Activated CD4-positive, alpha-beta T cell treated with anti-CD3 and anti-CD28 coated beads, Interleukin-2, amount 50 U/mL, for 16 hours (primary cell): ENCODE results near the gene UQCRHL.
A peak's percentile ranks its signal among the peaks of the same experiment; 100 is the strongest.
"Not testable (repeated sequence)": the region's sequence is repeated elsewhere in the genome, so short reads cannot be mapped to it uniquely, and the experiment has no call there.

ENCODE experiments used
- DNase-seq: peaks from one replicate; pipeline ENCODE4 v3.0.0-alpha.2; 2020

UQCRHL gene

DNA sequence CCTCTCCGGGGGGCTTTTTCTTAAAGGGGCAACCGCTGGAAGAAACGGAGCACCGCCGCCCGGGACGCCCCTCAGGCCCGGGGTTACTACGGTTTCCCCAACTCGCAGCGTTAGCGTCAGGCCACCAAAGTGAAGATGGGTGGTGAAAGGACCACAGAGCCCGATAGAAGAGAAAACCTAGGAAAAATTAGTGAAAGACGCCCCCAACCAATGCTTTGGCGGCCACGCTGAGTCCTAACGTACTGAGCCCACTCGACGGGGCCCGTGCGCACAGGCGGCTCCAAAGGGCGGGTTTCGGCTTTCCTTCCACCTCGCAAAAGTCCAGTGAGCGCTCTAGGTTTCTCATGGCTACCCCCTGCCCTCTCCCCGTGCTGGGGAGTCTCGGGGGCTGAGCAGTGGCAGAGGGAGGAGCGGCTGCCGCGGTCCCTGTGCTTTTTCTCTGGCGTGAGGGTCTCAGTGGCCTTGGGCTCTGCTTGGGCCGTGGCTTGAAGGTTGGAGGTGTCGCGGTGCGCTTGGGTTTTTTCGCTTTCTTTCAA lies 27.8 kb upstream of the UQCRHL start:
- DNase-seq: no peak

DNA sequence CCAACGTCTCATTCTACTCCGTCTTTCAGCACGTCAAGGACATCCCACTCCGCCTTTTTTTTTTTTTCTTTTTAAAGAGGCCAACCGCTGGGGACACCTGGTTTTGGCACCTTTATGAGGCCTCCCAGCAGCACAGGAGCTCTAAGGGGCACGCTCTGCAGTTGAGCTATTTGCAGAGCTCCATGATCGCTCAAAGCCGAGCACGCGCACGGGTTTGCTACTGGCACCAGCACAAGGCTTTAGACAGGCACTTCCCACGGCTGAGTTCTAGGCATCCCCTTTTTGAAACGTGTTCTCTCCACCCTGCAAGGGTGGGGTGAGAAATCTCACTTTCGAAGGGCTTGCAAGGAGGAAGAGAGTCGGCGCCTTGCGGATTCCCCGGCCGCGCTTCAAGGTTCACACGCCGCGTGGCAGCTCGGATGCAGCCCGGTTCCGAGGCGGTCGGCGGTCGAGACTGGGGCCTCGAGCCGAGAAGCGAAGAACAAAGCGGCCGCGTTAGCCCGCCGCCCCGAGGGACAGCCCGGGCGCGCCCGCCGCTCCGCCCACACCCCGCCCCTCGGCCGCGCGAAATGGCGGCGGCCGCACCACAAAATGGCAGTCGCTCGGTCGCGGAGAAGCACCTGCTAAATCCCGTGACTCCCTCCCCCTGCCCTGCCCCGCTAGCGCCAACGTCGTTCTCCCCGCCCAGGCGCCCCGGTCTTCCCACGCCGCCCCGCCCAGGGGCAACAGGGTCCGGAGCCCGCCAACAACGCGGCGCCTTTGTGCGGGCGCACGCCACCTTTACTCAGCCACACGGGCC lies 27.2 kb upstream of the UQCRHL start:
- DNase-seq: peak; percentile 93

DNA sequence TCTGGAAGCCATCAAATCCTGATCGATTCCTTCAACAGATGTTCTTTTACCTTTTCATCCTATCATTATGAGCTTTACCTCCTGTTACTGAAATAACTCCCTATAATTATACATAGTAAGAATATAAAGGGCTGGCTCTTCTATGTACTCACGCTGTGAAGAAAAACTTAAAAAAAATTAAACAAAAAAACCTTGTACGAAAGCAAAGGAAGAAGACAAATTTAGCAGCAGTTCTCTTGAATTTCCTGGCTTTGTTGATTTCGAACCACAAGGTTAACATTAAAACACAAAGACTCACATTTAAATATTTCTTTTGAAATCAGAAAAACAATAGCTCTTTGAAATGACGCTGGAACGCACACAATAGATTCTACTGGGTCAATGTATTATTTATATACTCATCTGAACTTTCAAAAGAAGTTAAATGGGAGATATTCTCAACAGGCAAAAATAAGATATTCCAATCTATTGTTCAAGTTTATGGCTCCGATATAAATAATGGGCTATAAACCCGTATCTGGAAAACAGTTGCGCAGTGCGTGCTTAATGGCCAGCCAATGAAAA lies 26.5 kb upstream of the UQCRHL start:
- DNase-seq: no peak

DNA sequence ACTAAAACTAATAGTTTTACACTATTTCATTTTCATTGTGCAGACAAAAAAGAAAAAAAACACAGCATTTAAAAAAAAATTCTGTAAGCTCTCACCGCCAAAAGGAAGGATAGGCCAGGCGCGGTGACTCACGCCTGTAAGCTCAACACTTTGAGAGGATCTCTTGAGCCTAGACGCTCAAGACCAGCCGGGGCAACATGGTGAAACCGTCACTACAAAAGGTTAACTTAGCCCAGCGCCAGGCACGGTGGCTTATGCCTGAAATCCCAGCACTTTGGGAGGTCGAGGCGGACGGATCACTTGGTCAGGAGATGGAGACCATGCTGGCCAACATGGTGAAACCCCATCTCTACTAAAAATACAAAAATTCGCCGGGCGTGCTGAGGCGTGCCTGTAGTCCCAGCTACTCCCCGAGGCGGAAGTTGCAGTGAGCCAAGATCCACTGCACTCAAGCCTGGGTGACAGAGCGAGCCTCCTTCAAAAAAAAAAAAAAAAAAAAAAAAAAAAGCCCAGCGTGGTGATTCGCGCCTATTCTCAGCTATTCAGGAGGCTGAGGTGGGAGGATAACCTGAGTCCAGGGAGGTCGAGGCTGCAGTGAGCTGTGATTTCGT lies 25.7 kb upstream of the UQCRHL start:
- DNase-seq: peak; percentile 64

DNA sequence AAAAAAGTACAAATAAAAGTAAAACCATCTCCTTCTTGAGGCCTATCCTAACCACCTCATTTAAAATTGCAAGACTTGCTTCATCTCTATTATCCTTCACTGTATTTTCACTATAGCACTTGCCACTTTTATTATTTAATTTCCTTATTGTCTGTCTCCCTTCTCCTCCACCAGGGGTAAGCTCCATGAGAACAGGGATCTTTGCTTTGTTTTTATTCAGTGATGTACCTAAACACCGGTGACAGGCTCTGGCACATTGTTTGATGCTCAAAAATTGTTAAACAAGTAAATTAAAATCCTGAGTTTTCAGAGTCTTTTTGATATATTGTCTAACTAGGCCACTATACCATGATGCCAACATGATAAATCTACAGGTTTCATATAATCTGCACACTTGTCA lies 22.8 kb upstream of the UQCRHL start:
- no peak for DNase-seq

DNA sequence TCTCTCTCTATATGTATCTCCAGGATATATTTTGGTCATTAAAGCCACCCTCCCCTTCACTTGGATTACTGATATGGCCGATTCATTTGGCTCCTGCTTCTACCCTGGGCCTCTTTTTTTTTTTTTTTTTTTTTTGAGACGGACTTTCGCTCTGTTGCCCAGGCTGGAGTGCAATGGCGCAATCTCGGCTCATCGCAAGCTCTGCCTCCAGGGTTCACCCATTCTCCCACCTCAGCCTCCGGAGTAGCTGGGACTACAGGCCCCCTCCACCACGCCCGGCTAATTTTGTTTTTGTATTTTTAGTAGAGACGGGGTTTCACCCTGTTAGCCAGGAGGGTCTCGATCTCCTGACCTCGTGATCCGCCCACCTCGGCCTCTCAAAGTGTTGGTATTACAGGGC lies 21.5 kb upstream of the UQCRHL start:
- not testable (repeated sequence) for DNase-seq

DNA sequence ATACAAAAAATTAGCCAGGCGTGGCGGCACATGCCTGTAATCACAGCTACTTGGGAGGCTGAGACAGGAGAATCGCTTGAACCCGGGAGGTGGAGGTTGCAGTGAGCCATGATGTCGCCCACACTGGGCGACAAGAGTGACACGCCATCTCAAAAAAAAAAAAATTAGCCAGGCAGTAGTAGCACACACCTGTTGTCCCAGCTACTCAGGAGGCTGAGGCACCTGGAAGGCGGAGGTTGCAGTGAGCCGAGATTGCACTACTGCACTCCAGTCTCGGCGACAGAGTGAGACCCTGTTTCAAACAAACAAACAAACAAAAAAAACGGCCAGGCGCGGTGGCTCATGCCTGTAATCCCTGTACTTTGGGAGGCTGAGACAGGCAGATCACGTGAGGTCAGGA lies 20.1 kb upstream of the UQCRHL start:
- not testable (repeated sequence) for DNase-seq

DNA sequence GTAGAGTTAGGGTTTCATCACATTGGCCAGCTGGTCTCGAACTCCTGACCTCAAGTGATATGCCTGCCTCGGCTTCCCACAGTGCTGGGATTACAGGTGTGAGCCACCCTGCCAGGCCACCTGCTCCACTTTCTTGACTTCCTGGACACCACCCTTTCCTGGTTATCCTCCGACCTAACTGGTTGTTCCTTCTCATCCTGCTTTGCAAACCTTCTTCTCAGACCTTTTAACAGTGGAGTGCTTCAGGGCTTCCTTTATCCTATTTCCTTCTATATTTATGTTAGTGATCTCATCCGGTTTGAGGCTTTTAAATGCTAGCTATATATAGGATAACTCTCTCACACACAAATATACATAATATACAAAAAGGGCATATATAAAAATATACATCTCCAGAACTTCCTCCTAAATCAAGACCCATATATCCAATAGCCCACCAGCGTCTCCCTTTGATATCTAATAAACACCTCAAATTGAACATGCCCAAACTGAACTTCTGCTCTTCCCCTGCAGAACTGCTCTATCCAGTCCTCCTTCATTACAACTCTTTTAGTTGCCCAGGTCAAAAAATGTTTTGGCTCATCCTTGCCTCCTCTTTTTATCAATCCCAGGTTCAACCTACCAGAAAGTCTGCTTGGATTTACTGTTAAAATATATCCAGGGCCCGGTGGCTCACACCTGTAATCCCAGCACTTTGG lies 19.5 kb upstream of the UQCRHL start:
- no peak for DNase-seq

DNA sequence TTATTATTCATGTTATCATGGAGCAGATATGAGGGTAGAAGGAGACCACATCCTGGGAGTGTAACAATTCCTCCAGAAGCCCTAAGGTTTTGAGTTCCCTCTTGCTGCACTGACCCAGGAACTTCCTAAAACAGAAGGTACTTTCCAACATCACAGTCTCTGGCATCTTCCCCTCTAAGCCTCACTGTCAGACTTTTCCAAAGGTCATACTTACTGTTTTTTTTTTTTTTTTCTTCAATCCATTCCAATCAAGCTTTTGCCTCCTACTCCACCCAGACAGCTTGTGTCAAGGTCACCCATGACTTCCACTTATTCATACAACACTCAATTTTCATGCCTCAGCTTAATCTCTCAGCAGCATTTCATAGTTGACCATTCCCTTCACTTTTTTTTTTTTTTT lies 18.4 kb upstream of the UQCRHL start:
- no peak for DNase-seq

DNA sequence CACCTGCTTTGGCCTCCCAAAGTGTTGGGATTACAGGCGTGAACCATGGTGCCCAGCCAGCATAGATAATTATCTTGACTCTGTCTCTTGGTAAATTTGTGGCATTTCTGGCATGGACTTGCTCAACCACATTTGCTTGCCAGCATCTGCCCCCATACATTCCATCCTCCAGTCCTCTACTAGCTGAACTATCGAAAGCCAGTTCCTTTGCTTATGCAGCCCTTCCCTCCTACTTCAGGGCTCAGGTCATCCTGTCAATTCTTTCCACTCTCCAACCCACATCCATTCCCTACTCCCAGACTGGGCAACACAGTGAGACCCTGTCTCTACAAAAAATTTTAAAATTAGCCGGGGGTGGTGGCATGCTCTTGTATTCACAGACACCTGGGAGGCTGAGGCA lies 13.0 kb upstream of the UQCRHL start:
- DNase-seq: no peak

DNA sequence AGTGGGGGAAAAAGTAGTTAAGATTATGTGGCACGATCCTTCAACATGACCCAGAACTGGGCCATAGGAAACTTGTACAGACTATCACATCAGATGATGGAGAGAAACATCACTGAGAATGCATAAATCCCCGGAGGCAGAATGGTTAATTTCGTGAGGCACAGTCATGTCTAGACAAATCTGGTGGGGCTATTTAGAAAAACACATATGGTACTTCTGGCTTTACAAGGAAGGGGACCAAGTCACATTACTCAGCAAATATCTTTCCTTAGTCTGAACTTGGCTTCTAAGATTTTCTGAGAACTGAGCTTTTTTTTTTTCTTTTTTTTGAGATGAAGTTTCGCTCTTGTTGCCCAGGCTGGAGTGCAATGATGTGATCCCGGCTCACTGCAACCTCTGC lies 9.2 kb upstream of the UQCRHL start:
- DNase-seq: peak; percentile 35

DNA sequence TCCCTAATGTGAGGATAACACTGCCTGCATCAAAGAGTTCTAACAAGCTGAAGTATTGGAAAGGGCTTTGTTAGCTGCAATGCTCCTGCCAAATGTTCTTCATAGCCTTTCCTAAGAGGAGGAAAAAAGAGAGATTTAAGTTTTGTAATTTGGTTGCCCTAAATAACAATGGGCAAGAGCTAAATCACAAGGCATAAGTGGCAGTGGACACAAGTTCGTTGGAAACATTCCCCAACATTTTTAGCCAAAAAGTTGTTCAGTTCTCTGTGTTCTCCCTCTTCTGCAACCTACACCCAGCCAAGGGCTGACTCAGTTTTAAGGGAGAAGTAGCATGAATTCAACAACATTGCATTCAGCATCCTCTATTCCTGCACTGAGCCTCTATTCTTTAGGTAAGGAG lies 2.6 kb upstream of the UQCRHL start:
- DNase-seq: no peak

DNA sequence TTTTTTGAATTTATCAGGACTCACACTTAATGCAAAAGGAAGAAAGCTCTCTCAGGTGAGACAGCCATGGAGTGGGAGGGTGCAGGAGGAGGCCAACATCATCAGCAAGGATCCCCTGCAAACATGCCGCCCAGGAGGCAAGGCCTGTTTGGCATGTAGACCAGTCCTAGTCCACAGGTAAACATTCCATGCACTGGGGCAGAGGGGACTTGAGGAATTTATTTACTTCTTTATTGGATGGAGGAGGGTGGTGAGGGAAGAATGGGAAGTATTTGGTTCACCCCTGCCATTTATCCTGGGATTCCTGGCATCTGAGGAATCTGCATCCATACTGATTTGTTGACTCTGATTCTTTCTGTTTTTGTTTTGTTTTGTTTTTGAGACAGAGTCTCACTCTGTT lies 1.5 kb upstream of the UQCRHL start:
- no peak for DNase-seq

DNA sequence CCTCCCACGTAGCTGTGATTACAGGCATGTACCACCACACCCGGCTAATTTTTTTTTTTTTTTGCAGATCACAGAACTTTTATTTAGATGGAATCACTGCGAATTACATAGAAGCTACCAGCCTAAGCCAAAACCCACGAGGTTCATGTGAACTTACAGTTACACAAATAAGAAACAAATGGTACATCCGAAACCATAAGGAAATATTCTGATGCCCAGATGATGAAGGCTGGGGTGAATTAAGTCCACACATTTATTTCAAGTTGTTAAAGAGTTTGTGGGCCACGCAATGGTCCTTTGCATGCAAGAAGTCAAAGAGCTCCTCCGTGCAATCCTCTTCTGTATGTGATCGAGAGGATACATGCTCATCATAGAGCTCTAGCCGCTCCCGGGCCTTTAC lies 328 bp downstream of the UQCRHL start:
- no peak for DNase-seq

DNA sequence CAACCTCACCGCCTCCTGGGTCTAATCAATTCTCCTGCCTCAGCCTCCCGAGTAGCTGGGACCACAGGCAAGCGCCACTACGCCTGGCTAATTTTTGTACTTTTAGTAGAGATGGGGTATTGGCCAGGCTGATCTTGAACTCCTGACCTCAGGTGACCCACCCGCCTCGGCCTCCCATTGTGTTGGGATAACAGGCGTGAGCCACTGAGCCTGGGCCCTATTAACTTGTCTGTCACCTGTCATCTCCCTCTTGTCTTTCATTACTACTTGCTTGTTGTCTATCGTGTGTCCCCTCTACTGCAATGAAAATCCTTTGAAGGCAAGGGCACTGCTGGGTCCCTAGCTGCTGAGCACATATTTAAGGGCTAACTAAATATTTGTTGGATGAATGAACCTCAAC lies 3.4 kb downstream of the UQCRHL start:
- no peak for DNase-seq

DNA sequence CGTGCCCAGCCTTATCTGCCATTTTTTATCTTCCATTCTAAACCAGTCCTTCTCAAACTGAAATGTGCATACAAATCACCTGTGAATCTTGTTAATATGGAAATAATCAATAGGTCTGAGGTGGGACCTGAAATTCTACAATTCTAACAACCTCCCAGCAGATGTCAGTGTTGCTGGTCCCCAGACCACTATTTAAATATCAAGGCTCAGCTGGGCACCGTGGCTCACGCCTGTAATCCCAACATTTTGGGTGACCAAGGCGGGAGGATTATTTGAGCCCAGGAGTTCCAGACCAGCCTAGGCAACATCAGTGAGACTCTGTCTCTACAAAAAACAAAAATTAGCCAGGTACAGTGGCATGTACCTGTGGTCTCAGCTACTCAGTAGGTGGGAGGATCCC lies 4.1 kb downstream of the UQCRHL start:
- peak; percentile 26 for DNase-seq

DNA sequence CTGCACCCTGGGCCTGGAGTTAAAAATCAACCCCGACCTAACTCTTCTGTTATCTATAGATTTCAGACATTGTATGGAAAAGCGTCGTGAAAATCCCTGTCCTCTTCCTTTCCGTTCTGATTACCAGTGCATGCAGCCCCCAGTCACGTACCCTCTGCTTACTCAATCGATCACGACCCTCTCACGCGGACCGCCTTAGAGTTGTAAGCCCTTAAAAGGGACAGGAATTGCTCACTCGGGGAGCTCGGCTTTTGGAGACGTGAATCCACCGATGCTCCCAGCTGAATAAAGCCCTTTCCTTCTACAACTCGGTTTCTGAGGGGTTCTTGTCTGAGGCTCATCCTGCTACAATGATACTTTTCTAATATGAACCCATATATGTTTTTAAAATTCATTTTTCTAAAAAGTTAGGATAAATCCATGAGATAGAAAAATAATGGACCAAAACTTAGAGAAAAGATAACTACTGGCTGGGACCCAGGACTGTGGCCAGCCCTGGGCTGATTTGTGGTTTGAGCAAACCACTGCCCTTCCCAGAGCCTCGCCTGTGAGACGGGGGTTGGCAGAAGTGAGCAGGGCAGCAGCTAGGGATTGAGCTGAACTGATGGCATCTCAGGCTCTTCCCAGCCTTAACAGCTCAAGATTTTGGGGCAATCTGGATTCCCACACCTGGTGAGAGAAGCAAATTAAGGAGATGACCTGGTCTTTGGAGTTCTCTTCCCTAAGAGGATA lies 5.0 kb downstream of the UQCRHL start:
- DNase-seq: no peak

DNA sequence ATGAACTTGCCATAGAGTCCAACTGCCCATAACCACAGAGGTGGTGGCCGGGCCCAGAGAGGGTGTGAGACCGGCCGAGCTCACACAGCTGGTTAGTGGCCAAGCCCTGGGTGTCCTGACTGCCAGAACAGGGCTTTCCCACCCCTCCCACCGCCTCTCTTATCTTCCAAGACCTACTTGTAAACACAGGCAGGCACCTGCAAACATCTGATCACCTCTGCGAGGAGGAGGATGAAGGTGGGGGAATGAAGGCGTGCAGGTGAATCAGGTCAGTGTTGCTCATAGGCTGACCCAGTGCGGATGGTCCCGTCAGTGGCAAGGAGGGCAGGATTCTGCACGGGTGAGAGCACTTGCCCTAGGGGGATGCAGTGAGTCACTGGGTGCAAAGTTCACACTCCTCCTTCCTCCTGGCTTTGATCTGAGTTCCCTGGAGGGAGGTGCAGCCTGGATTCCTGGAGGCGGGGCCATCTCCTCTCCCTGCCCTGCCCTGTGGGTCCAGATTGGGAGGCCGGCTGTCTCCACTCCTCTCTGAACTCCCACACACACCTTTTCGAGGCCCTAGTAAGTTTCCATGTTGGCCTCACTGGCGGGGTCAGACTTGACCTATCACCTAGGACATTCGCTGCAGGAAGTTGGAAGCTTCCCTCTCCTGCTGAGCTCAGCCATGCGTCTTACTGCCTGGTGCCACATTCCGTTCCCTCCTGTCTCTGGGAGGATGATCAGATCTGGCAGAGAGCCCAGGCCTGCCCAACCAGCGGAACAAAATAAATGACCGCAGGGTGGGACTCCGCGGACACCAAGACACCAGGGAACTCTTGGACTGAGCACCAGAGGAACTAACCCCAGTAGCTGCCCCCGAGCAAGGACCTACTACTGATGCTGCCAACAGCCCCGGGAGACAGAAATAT lies 7.3 kb downstream of the UQCRHL start:
- no peak for DNase-seq

DNA sequence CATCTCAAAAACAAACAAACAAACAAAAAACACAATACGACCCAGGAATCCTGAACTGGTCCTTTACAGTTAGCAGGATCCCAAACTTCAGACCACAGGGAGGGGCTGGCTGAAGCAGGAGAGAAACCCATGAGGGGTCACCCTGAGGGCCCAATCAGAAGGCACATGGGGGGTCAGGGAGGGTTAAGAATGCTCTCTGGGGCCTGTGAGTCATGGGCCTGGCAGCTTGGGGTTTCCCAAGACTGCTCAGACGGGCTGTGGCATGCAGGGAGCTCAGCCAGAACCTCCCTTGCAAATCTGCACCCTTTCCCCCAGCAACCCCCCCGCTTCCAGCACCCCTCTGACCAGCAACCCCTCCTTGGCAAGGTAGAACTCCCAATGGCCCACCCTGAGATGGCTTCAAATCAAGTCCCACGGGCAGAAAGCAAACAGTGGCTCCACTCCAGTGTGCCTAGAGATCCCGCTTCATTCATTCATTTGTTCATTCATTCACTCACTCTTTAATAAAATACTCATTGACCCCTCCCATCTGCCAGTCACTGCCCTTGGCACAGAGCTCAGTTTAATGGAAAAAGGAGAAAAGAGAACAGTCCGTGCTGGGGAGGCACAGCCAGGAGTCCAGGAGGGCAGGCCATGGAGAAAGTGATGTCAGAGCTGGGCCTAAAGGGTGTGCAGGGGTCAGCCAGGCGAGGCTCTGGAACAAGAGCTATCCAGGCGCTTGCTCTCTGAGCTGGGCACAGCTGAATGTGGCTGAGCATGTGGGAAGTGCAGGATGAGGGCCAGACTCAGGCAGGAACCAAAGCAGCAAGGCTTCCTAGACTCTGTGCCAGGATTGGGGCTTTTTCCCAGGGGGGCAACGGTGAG lies 8.2 kb downstream of the UQCRHL start:
- peak; percentile 8 for DNase-seq

DNA sequence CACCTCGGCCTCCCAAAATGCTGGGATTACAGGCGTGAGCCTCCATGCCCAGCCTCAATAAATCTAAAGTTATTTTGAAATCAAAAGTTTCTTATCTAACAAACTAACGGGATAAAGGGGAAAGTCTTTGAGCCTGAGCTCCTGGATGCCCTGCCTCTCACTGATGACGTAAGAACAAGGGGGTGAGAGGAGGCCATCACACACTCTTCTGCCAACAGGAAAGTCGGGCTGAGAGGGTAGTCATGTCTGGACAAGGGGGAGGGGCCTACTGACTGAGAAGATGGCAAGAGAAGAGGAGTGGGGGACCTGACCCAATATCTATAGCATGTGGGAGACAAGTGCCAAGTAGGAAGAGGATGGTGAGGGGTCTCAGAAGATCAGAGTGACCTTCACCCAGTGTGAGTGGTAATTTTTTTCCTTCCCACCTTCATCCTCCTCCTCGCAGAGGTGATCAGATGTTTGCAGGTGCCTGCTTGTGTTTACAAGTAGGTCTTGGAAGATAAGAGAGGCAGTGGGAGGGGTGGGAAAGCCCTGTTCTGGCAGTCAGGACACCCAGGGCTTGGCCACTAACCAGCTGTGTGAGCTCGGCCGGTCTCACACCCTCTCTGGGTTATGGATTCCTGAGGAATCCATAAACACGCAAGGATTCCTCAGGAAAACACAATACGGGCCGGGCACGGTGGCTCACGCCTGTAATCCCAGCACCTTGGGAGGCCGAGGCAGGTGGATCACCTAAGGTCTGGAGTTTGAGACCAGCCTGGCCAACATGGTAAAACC lies 9.6 kb downstream of the UQCRHL start:
- no peak for DNase-seq
